ENCODE measurements around the gene UBE2U.

GRCh38 chr1:64203420-64203819 lies at the start of gene UBE2U:
- TF ChIP-seq EZH2 (IDR thresholded peaks at IDR 0.05; ENCODE audit: borderline replicate concordance, low read length), result no peak
- no peak for TF ChIP-seq CTCF (IDR thresholded peaks at IDR 0.05; ENCODE audit: low read length)
